Measurements from ENCODE around the gene NCAPG.
A peak's percentile ranks its signal among the peaks of the same experiment; 100 is the strongest.

NCAPG gene

DNA sequence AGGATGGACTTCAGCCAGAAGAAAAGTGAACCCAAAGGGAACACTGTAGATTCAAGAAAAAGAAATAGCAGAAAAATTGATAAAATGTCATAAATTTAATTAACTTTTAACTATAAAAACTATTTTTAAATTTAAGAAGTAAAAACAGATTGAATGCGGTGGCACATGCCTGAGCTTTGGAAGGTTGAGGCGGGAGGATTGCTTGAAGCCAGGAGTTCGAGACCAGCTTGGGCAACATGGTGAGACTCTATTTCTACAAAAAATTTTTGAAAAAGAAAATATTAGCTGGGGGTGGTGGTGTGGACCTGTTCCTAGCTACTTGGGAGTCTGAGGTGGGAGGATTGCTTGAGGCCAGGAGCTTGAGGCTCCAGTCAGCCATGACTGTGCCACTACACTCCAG lies 32.3 kb upstream of the NCAPG start:
- DNase-seq (ENCODE audit: low spot score), result no peak
- ChIA-PET CTCF (no interaction called here), POLR2A (ENCODE audit: low non-redundant PET) (no interaction called here)
- TF ChIP-seq, protein P1, sequence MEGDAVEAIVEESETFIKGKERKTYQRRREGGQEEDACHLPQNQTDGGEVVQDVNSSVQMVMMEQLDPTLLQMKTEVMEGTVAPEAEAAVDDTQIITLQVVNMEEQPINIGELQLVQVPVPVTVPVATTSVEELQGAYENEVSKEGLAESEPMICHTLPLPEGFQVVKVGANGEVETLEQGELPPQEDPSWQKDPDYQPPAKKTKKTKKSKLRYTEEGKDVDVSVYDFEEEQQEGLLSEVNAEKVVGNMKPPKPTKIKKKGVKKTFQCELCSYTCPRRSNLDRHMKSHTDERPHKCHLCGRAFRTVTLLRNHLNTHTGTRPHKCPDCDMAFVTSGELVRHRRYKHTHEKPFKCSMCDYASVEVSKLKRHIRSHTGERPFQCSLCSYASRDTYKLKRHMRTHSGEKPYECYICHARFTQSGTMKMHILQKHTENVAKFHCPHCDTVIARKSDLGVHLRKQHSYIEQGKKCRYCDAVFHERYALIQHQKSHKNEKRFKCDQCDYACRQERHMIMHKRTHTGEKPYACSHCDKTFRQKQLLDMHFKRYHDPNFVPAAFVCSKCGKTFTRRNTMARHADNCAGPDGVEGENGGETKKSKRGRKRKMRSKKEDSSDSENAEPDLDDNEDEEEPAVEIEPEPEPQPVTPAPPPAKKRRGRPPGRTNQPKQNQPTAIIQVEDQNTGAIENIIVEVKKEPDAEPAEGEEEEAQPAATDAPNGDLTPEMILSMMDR (conservative IDR thresholded peaks at IDR 0.05; ENCODE audit: low read depth), result no peak
- no peak overlapping the region for H3K27ac ChIP-seq

DNA sequence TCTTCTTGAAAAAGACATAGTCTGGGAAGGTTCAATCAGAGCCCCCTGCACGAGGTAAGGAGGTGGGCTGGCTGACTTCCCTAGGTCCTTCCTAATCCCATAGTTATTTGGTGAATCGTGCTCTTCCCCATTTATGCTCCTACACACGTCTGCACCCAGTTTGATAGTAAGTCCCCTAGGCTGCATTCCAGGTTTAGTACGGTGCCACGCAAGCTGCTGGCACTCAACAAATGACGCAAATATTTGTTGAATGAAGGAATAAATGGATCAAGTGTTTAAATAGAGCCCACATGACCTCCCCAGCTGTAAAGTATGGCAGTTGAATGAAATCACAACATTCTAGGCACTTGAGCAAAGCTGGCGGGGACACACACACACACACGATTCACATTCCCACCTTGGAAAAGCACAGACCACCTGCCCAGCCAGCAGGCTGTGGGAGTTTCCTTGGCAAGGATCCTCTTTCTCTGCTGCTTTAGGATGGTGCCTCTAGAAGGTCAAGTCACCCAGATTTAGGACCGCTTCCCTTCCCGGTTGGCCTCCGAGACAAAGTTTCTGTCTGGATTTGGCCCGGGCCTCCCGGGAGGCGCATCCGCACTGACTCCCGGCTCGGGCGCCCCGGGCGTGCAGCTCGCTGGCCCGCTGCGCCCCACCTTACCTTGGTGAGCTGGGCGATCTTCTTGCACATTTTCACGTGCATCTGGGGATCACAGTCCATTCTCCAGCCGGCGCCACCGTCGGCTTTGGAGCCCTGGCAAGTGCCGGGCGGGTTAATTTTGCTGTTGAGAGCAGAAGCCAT lies 30.1 kb upstream of the NCAPG start:
- ChIA-PET POLR2A (ENCODE audit: low non-redundant PET) (no interaction called here), CTCF (no interaction called here)
- no peak overlapping the region for H3K27ac ChIP-seq
- TF ChIP-seq, protein P1 (conservative IDR thresholded peaks at IDR 0.05; ENCODE audit: low read depth), result no peak
- DNase-seq (ENCODE audit: low spot score), result no peak

DNA sequence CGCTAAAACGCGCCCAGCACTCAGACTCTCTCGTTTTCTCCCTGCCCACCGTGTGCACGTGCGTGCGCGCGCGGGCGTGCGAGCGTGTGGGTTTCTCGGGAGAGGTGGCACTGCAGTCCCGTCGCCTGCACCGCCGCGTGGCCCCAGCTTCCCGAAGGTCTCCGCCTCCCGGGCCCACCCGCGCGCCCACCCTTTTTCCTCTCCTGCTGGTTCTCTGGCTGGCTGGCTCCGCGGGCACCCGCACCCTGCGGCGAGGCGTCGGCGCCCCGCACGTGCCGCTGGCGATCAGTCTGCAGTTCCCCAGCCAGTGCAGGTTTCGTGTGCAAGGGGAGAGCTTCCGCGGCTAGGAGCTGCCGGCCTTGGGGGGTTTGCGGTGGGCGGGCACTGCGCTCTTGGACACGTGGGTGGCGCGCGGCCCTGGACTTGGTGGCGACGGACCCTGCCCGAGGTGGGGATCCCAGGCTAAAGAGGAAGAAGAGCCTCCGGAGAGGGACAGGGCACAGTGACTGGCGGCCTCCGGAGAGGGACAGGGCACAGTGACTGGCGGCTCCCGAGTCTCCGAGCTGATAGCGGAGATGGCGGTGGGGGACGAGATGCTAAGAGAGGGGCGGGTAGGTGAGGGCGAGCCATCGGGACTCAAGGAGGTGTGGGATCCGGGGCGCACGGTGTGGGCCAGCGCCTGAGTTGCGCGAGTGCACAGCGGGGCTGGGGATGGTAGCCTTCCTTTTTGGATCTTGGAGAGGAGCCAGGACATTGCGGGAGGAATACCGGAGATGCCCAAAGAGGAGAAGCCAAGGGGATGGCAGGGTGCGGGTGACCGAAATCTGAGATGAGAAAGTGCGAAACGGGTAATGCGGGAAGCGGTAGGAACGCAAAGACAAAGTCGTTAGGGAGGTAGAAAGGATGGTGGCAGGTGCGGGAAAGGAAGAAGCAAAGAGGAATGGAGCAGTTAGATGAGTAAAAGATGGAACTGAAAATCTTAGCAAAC lies 29.2 kb upstream of the NCAPG start, which contains the start of gene FAM184B:
Gene FAM184B (minus strand): TSS at position 322 of the 988 bp plus-strand sequence. CDS start 322 bp downstream, outside the sequence.
- no peak within 1 kb of the TSS for H3K27ac ChIP-seq
- ChIA-PET CTCF (no interaction called here), POLR2A (ENCODE audit: low non-redundant PET) (no interaction called here)
- TF ChIP-seq, protein P1 (conservative IDR thresholded peaks at IDR 0.05; ENCODE audit: low read depth), result no peak
- no peak for DNase-seq (ENCODE audit: low spot score)

DNA sequence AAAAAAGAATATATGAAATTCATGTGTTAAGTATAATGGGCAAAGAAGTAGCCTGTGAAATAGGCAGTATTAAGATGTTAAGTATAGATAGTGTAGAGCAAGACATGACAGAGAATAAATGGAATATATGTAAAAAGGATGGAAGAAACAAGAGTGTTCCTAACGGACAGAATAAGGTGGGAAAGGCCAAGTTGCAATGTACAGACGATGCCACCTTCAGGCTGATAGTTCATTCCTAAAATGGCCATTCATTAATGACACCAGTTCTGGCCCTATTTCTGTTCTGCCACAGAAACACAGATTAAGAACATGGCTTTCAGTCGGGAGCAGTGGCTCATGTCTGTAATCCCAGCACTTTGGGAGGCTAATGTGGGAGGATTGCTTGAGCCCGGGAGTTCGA lies 24.9 kb upstream of the NCAPG start:
- no peak for DNase-seq (ENCODE audit: low spot score)
- ChIA-PET CTCF (no interaction called here), POLR2A (ENCODE audit: low non-redundant PET) (no interaction called here)
- no peak overlapping the region for H3K27ac ChIP-seq
- TF ChIP-seq, protein P1 (conservative IDR thresholded peaks at IDR 0.05; ENCODE audit: low read depth), result no peak

DNA sequence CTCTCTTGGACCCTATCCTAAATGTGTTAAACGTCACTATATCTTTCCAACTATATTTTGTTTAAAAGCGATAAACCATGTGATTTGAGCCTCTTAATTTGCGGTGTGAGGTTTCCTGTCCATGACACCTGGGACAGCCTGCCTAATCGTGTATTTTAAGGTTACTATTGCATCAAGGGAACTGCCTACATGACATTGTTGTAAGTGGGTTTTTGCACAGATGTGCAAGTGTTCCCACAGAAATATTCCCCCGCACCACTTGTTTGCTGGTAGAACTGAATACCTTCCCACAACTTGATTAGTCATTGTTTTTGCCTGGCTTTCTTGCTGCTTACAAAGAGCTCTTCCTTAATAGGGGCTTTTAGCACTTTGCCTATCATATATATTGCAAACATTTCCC lies 24.2 kb upstream of the NCAPG start:
- CTCF ChIA-PET, result no interaction called here
- no peak overlapping the region for H3K27ac ChIP-seq
- TF ChIP-seq, protein P1 (conservative IDR thresholded peaks at IDR 0.05; ENCODE audit: low read depth), result no peak
- DNase-seq (ENCODE audit: low spot score), result no peak
- POLR2A ChIA-PET (ENCODE audit: low non-redundant PET), result no interaction called here

DNA sequence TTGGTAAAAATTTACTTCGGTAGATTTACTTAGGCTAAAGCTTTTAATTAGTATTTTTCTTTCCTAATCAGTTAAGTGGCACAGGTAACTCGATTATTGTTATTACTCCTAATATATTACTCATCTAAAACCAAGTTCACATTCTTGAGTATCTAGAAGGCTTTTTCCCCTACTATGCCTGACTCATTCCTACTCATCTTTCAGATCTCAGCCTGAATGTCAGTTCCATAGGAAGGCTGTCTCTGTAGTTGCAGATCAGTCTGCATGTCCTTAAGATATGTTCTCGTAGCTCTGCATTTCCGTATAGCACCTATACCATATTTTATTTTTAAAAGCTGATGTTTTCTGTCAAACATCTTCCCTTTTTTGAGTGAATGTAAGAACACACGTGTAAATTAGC lies 23.5 kb upstream of the NCAPG start:
- POLR2A ChIA-PET (ENCODE audit: low non-redundant PET), result no interaction called here
- TF ChIP-seq, protein P1 (conservative IDR thresholded peaks at IDR 0.05; ENCODE audit: low read depth), result no peak
- DNase-seq (ENCODE audit: low spot score), result peak; percentile 30
- CTCF ChIA-PET, result no interaction called here
- H3K27ac ChIP-seq, result no peak overlapping the region
